IMR-90 (cell line): ENCODE measurements around the gene RABGEF1.

Source experiments
- CEBPB ChIP-seq: IDR thresholded peaks from 2 replicates; pipeline ENCODE4 v1.6.1; 2012; ENCODE audit warnings: low read depth, low read length, improper control_type of control experiment
- FOS ChIP-seq: fragments of 150-350 bp; IDR thresholded peaks from 2 replicates; pipeline ENCODE4 v1.6.1; 2016; ENCODE audit warnings: low read depth, low read length
- MXI1 ChIP-seq: IDR thresholded peaks from 2 replicates; pipeline ENCODE4 v1.6.1; 2012; ENCODE audit warnings: low read depth, mild to moderate bottlenecking, low read length, moderate library complexity, borderline replicate concordance
- POLR2A ChIP-seq: IDR thresholded peaks from 2 replicates; pipeline ENCODE4 v1.6.1; 2012; ENCODE audit warnings: mild to moderate bottlenecking, low read depth, low read length
- RAD21 ChIP-seq: IDR thresholded peaks from 2 replicates; pipeline ENCODE4 v1.6.1; 2012; ENCODE audit warnings: low read length, improper control_type of control experiment
- RCOR1 ChIP-seq: IDR thresholded peaks from 2 replicates; pipeline ENCODE4 v1.6.1; 2012; ENCODE audit warnings: mild to moderate bottlenecking, low read length, improper control_type of control experiment; ENCODE audit not compliant: insufficient replicate concordance
- RFX5 ChIP-seq: IDR thresholded peaks from 2 replicates; pipeline ENCODE4 v1.8.0; 2012; ENCODE audit warnings: low read depth, mild to moderate bottlenecking, low read length, moderate library complexity
- TF ChIP-seq, protein P1 (sequence below): conservative IDR thresholded peaks from 2 replicates; pipeline ENCODE4 v1.5.1; 2012; ENCODE audit warnings: mild to moderate bottlenecking, low read depth, low read length, improper control_type of control experiment
- TF ChIP-seq, protein P2 (sequence below): fragments of 150-350 bp; IDR thresholded peaks from 2 replicates; pipeline ENCODE4 v1.6.1; 2017; ENCODE audit warnings: mild to moderate bottlenecking, antibody characterized with exemption, low read length, low read depth
- TF ChIP-seq, protein P3 (sequence below): fragments of 150-350 bp; IDR thresholded peaks from 2 replicates; pipeline ENCODE4 v1.6.1; 2016; ENCODE audit warnings: low read depth, mild to moderate bottlenecking, low read length, moderate library complexity, borderline replicate concordance

DNA sequence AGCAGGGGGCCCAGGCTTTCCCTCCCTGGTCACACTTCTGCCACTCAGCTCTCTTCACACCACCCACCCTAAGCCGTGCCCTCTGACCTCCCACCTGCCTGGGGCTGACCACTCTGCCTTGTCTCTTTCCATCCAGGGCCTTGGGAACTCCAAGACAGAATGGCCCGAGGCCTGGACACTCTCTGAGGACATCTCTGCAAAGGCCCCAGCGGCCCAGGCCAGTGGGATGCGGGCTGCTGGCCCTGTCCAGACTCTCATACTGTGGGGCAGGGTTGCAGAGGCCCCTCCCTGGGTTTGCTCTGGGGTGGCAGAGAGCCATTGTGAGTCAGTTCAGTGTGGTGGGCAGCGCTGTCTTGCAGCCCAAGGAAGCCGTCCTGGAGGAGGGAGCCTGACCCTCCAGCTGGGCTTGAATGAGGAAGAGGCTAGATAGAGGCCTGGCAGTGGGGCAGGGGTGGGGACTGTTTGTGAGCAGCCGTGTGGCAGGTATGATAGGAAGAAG lies 39.9 kb upstream of the RABGEF1 start:
- TF ChIP-seq, protein P1, sequence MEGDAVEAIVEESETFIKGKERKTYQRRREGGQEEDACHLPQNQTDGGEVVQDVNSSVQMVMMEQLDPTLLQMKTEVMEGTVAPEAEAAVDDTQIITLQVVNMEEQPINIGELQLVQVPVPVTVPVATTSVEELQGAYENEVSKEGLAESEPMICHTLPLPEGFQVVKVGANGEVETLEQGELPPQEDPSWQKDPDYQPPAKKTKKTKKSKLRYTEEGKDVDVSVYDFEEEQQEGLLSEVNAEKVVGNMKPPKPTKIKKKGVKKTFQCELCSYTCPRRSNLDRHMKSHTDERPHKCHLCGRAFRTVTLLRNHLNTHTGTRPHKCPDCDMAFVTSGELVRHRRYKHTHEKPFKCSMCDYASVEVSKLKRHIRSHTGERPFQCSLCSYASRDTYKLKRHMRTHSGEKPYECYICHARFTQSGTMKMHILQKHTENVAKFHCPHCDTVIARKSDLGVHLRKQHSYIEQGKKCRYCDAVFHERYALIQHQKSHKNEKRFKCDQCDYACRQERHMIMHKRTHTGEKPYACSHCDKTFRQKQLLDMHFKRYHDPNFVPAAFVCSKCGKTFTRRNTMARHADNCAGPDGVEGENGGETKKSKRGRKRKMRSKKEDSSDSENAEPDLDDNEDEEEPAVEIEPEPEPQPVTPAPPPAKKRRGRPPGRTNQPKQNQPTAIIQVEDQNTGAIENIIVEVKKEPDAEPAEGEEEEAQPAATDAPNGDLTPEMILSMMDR, result no peak
- no peak for TF ChIP-seq POLR2A
- no peak for TF ChIP-seq RCOR1
- no peak for TF ChIP-seq CEBPB
- no peak for TF ChIP-seq RFX5
- no peak for TF ChIP-seq RAD21
- TF ChIP-seq, protein P2, sequence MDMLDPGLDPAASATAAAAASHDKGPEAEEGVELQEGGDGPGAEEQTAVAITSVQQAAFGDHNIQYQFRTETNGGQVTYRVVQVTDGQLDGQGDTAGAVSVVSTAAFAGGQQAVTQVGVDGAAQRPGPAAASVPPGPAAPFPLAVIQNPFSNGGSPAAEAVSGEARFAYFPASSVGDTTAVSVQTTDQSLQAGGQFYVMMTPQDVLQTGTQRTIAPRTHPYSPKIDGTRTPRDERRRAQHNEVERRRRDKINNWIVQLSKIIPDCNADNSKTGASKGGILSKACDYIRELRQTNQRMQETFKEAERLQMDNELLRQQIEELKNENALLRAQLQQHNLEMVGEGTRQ, result no peak
- no peak for TF ChIP-seq MXI1
- TF ChIP-seq, protein P3, sequence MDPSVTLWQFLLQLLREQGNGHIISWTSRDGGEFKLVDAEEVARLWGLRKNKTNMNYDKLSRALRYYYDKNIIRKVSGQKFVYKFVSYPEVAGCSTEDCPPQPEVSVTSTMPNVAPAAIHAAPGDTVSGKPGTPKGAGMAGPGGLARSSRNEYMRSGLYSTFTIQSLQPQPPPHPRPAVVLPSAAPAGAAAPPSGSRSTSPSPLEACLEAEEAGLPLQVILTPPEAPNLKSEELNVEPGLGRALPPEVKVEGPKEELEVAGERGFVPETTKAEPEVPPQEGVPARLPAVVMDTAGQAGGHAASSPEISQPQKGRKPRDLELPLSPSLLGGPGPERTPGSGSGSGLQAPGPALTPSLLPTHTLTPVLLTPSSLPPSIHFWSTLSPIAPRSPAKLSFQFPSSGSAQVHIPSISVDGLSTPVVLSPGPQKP, result no peak
- no peak for TF ChIP-seq FOS
